GM18520 (cell line): Measurements from ENCODE around the gene FCHSD2.
"Not testable (repeated sequence)": the region's sequence is repeated elsewhere in the genome, so short reads cannot be mapped to it uniquely, and the experiment has no call there.

Experiments used
- ATAC-seq: cut with Tn5 transposase; IDR thresholded peaks from one replicate; pipeline ENCODE4 v1.9.1; 2021; ENCODE audit not compliant: unreplicated experiment

Gene FCHSD2

DNA sequence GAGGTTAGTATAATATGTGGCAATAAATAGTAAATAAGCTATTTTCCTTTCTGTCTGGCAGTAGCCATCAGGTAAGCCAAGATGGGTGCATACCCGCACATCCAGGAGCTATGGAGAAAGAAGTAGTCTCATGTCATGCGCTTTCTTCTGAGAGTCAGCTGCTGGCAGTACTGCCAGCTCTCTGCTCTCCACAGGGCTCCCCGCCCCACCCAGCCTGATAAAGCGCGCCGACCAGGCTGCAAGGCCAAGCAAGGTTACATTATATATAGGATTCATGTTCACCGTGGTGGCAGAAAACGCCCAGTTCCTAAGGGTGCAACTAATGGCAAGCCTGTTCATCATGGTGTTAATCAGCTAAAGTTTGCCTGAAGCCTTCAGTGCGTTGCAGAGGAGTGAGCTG lies 201.7 kb downstream of the FCHSD2 start:
- no peak for ATAC-seq

DNA sequence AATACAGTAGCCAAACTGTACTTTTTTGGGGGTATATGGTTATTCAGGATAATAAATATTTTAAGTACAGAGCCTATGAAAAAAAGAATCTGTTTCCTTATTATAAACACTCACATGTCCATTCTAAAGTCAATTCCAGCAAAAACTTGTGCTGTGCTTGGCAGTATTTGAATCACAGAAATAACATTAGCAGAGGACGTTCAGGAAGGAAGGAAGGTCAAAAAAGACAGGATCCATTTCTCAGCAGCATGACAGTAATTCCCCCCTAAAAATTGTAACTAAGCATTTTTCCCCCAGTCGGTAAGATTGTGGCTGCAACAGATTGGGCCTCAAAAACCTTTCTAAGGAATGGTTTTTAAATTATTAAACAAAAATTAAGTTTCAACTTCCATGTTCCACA lies 203.1 kb downstream of the FCHSD2 start:
- no peak for ATAC-seq

DNA sequence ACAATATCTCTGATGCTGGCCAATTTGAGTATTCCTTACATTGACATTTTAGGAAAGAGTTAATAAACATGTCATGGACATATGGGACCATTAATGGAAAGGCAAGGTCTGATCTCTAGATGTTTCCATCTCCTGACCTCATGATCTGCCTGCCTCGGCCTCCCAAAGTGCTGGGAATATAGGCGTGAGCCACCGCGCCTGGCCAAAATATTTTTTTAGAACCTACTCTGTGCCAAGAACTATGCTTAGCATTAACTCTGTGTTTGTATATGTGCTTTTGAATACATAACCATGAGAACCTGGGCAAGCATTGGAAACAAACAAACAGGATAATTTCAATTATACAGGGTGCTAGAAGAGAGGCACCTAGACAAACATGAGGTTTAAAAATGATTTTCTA lies 204.7 kb downstream of the FCHSD2 start:
- ATAC-seq: no peak

DNA sequence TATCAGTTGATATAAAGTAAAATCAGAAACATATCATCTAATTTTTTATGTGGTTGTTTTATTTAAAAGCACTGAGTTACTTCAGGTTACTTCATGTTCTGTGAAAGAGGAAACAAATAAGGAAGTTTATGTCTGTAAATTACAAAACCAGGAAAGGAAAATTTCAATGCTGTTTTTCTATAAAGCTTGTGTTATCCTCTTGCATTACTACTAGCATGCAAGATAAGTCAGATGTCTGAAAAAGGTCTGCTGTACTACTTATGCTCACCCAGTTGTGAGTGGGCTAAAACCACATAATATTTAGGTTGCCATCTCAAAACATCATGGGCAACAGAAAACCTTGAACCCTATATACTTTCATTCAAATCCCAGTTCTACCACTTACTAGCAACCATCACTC lies 206.4 kb downstream of the FCHSD2 start:
- ATAC-seq: no peak

DNA sequence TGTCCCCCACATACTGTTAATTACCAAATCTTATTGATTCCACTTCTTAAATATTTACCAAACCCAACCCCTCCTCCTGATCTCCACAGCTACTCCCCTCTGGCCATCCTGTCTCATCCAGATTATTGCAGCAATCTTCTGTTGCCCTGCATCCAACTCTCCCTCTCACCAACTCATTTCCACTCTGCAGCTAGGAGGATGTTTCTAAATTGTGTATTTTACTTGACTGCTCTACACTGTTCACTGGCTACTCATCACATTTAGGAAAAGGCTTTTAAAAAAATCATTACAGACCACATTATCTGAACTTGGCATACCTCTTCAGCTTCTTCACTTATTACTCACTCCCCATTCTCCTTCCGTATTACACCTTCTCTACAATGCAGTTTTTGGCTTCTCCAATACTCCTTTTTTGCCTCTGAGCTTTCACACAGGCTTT lies 210.0 kb downstream of the FCHSD2 start:
- ATAC-seq: no peak

DNA sequence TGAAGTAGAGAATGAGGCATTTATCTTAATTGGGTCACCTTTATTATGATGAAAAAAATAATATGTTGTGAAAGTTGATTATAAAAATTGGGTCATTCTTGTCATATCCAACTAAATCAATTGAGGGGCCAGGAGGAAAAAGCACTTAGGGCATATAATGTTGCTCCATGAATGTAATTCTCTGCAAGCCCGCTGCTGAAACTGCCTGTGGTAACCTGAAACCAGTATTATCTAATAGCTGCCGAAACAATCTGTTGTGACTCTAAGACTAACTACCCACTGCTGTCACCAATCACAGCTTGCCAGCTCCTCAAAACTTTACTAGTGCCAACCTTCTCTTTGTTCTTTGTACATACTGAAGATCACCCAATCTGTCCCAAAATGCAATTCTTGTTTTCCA lies 212.1 kb downstream of the FCHSD2 start:
- ATAC-seq: no peak

DNA sequence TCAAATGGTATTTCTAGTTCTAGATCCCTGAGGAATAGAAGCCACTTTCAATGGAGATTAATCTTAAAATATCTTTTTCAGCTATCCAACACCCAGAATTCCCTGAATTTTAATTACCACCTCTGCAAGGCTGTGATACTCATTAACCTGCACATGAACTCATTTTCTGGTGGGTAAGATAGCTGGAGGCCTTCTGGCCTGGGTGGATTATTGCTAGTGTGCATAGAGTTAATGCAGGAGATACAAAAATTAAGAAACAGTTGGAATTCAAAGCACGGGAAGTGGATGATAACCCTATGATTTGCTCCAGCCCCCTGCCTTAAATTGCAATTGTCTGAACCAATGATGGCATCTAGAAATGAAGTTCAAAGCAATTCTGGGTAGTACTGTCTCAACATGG lies 212.9 kb downstream of the FCHSD2 start:
- ATAC-seq: no peak

DNA sequence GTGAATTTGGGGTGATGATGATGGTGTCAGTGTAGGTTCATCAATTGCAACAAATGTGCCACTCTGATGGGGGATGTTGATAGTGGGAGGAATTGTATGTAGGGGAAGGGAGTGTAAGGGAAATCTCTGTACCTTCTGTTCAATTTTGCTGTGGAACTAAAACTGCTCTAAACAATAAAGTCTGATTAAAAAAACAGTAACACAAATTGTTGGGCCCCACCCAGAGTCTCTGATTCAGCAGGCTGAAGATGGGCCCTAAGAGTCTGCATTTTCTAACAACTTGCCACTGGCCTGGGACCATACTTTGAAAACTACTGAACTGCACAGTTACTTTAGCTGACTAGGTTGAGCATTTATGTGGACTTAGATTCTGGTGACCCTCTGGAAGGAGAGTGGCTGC lies 214.7 kb downstream of the FCHSD2 start:
- no peak for ATAC-seq

DNA sequence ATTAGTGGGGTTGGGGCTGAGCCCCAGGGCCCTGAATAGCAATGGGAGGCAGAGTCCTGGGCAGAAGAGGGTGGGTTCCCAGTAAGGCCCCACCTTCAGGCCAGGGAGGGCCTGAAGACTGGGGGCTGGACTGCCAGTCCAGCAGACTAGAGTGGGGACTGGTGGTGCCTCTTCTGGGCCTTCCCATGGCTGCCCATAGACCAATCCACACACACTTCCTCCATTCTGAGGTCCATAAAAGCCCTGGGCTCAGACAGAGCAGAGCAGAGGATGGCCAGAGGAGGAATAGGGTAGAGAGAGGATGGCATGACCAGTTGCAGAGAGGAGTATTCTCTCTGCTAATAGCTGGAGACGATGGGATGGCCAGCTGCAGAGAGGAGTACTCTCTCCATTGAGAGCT lies 216.0 kb downstream of the FCHSD2 start:
- no peak for ATAC-seq

DNA sequence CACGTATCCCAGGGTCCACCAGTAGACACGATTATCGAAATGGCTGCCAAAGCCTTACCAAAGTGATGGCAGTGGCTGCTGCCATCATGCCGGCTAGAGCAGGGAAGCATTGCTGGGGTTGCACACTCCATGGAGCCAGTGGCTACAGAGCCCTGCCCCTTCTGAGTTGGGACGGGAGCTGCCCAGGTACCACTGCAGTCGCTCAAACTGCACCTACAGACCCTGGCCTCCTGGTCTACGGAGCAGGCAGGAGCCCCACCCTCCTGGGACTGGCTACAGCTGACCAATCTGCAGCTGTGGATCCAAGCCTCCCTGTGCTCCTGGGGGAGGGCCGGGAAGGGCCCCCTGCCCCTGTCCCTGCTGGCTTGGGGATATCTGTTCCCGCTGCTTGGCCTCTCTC lies 216.5 kb downstream of the FCHSD2 start:
- no peak for ATAC-seq

DNA sequence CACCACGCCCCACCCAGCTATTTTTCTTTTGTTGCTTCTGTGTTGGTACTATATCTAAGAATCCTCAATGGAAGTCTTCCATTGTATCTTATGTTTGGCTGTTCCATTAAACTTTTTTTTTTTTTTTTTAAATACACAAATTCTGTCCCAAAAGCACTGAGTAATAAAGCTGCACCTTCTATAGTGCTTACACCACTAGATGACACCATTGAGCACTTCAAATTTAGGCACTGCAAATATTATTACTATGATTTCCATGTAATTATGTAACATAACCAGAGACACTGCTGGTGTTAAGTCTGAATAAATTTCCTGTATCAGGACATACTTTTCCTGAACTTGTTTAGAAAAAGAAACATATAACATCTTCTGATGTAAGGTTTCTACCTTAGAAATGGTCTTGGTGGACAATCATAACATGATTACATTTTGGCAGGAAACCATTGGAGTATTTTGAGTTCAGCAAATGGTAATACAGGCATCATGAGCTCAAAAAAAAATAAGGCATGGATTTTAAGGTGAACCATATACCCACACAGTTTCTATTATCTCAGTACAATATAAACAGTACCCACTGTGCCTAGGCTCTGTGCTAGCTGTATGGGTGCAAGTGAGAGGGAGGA lies 217.4 kb downstream of the FCHSD2 start:
- ATAC-seq: no peak

DNA sequence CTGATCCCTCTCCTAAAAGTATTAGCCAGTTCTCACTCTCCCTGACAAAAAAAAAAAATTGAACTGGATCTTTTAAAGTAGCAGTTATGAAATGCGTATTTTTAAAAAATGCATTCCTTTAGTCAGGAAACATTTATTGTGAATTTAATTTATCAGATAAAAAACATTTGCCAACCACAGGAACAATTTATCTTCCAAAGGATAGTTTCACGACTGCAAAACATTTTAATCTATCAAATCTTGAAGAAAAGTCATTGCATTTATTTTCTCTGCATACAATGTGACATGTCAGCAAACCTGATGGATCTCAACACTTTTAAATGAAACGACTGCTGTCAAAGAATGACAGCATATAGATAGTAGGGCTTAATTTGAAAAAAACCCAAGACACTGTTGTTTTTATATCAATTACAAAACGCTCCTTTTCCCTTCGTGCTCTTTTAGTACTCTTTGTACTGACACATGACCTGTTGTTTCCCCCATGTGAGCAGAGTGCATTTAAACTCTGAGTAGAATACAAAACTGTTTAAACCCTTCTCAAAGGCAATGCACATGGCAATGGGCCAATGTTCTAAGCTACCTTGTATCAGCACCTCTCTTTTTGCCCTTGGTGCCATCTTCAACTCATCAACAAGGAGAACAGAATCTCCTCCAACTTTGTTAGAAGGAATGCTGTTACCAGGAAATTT lies 220.9 kb downstream of the FCHSD2 start:
- no peak for ATAC-seq

DNA sequence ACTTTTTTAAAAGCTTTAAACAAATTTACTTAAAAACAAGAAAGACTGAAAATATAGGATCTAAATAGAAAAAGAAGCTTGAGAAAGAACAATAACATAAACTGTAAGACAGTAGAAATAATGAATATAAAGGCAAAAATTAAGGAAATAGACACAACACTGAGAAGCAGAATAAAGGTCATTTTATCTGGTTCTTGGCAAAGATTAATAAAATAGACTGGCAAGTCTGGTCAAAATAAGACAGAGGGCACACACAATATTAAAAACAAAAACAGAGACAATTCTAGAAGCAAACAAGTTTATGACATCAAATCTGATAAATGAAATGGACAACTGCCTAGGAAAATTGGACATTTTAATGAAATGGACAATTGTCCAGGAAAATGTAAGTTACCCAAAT lies 222.1 kb downstream of the FCHSD2 start:
- ATAC-seq: no peak

DNA sequence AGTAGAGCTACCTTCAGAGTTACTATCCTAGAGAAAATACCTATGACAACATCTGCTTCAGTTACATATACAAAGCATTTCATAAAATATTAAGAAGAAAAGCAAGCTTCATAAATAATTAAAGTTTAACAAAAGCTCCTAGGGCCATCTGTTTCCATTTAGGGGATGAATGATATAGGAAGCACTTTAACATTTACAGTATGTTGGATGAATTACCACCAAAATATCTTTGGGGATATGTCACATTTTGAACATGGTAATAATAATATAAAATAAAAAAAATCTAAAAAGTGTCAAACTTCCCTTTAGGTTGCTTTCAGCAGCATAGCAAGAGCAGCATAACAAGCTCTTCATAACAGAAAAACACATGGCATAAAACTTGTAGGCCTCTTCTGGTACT lies 223.3 kb downstream of the FCHSD2 start:
- no peak for ATAC-seq

DNA sequence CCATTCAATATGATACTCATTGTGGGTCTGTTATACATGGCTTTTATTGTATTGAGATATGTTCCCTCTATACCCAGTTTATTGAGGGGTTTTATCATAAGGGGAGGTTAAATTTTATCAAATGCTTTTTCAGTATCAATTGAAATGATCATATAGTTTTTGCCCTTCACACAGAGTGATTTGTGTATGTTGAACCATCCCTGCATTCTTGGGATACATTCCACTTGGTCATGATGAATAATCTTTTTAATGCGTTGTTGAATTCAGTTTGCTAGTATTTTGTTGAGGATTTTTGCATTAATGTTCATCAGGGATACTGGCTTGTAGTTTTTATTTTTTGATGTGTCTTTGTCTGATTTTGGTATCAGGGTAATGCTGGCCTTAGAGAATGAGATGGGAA lies 229.9 kb downstream of the FCHSD2 start:
- ATAC-seq: no peak

DNA sequence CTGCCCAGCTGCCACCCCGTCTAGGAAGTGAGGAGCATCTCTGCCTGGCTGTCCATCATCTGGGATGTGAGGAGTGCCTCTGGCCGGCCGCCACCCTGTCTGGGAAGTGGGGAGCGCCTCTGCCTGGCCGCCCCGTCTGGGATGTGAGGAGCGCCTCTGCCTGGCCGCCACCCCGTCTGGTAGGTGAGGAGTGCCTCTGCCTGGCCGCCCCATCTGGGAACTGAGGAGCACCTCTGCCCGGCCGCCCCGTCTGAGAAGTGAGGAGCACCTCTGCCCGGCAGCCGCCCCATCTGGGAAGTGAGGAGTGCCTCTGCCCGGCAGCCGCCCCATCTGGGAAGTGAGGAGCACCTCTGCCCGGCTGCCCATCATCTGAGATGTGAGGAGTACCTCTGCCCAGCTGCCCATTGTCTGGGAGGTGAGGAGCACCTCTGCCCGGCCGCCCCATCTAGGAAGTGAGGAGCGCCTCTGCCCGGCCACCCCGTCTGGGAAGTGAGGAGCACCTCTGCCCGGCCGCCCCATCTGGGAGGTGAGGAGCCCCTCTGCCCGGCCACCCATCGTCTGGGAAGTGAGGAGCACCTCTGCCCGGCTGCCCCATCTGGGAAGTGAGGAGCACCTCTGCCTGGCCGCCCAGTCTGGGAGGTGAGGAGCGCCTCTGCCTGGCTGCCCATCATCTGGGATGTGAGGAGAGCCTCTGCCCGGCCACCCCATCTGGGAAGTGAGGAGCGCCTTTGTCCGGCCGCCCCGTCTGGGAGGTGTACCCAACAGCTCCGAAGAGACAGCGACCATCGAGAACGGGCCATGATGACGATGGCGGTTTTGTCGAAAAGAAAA lies 232.3 kb downstream of the FCHSD2 start:
- not testable (repeated sequence) for ATAC-seq

DNA sequence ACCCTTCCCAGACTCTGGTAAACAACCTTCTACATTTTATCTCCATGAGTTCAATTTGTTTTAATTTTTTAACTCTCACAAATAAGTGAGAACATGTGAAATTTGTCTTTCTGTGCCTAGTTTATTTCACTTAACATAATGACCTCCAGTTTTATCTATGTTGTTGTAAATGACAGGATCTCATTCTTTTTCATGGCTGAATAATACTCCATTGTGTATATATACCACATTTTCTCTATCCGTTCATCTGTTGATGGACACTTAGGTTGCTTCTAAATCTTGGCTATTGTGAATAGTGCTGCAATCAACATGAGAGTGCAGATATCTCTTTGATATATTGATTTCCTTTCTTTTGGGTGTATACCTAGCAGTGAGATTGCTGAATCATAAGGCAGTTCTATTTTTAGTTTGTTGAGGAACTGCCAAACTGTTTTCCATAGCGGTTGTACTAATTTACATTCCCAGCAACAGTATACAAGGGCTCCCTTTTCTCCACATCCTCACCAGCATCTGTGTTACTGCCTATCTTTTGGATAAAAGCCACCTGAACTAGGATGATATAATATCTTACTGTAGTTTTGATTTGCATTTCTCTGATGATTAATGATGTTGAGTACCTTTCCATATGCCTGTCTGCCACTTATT lies 234.0 kb downstream of the FCHSD2 start:
- no peak for ATAC-seq

DNA sequence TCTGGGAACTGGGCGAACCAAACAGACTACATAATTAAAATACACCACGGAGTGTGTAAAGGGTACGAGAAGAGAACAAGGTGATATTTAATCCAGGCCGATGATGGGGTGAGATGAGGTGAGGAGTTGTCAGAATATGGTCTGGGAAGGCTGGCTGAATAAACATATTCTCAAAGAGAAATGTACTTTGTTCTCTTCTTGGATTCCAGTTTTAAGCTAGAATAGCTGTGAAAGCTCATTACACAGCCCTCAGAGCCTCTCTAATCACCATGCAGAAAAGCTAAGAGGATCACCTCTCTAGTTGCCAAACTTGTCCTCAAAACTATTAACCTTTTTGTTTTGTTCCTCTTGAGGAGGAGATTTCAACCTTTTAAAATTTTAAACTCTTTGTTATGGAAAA lies 238.1 kb downstream of the FCHSD2 start:
- ATAC-seq: no peak

DNA sequence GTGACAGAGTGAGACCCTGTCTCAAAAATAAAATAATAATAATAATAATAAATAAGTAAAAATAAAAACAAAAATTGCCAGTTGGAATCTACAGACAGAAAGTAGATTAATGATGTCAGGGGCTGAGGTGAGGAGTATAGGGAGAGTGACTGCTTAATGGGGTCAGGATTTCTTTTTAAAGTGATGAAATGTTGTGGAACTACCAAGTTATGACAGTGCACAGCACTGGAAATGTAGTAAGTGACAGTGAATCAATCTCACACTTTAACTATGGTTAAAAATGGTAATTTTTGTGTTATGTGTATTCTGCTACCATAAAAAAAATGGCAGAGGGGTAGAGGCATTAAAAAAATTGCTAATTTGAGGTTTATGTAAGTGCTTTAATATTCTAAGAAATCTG lies 240.7 kb downstream of the FCHSD2 start:
- ATAC-seq: no peak

DNA sequence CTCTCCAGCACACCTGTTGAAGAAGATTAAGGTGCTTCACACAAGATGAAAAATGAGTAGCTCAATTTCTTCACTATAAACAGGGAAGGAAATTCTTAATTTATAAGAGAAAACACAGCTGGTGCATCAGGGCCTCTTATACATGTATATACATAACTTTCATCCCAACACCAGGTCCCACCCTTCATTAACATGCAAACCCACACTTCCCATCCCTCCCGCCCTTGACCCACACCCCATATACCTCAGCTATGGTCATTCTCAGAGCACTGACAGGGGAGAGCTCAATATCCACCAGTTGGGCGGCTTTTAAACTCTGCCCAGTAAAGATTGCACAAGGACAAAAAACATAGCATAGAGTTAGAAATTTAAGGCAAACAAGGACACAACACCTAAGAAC lies 242.1 kb downstream of the FCHSD2 start:
- no peak for ATAC-seq

DNA sequence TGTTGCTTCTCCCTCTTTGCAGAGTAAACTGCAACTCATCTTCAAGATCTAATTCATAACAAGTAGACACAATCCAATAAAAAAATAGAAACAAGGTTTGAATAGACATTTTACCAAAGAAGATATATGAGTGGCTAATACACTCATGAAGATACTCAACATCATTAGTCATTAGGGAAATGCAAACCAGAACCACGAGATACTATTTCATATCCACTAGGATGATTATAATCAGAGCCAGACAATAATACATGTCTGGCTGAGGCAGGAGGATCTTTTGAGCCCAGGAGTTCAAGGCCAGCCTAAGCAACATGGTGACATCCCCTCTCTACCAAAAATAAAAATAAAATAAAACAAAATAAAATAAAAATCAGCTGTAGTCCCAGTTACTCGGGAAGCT lies 242.9 kb downstream of the FCHSD2 start:
- ATAC-seq: no peak

DNA sequence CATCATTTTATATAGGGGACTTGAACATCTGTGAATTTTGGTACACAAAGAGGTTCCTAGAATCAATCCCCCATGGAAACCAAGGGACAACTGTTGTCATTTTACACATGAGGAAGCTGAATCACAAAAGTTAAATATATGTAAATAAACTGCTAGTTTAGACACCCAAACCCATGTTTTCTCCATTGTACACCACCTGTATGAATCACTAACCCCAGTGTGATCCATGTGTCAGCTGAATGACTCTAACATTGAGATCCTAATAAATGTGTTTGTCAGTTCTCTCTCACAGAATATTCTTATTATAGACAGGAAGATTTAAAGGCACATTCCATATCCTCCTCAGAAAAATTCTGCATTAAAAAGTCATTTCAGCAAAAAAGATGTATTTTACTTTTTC lies 244.6 kb downstream of the FCHSD2 start:
- no peak for ATAC-seq
